K562 (cell line): ENCODE results near the gene LYPD6B. TPM values are rescaled to one million over a fixed set of nuclear protein-coding genes. Genes with fewer than 3 reads are reported as not detected.

ENCODE experiments used
- ATAC-seq: fragments of 200-7000 bp; cut with Tn5 transposase; 3 replicates; pipeline ENCODE4 v1.9.1; 2020; ENCODE audit warnings: moderate library complexity
- BruUV-seq: library from RNA; stranded (reverse); fragments of 400-500 nt; replicated peaks from 2 replicates; lab custom pipeline; 2021; lab: Mats Ljungman, UMichigan
- CTCF ChIA-PET: fragments of 300-600 bp; formaldehyde crosslinking; extraction: SDS; loops from one replicate; lab custom pipeline; 2021; ENCODE audit warnings: low intra/inter-chr PET ratio; lab: Yijun Ruan, JAX
- POLR2A ChIA-PET: fragments of 300-600, 350-650 bp; sonication (Branson Sonifier 250); formaldehyde crosslinking; extraction: SDS; loops from one replicate; lab custom pipeline; 2021; ENCODE audit warnings: antibody characterized with exemption, inconsistent platforms; lab: Yijun Ruan, JAX
- DNase-seq, 4 experiments: peaks; one replicate each; pipeline versions ENCODE4 v3.0.0 to v3.0.0-alpha.2; 2011 to 2018; ENCODE audit warnings: low spot score in 3 of 4, mixed read lengths in 3 of 4; ENCODE audit errors: extremely low read depth in 1 of 4
- FAIRE-seq: peaks from 2 replicates; lab custom pipeline; 2011; peaks lifted over from hg19 to GRCh38; lab: Jason Lieb, UNC
- H2AFZ ChIP-seq: 2 replicates; pipeline ENCODE4 v1.6.0; 2011; ENCODE audit warnings: low read depth, low read length, control low read depth, inconsistent platforms
- H3K27ac ChIP-seq: fragments of 200-600 bp; 3 replicates; pipeline ENCODE4 v1.8.0; 2011; ENCODE audit warnings: low read depth, mild to moderate bottlenecking, control low read depth, inconsistent platforms, low read length, moderate library complexity, mixed read lengths; ENCODE audit errors: extremely low read depth
- H3K27me3 ChIP-seq, 2 experiments: fragments of 300-600 bp in 1 of 2; 2 replicates in 1 of 2; 3 replicates in 1 of 2; pipeline versions ENCODE4 v1.6.0 to v1.8.0; 2011; ENCODE audit warnings: inconsistent platforms in 2 of 2, low read length in 2 of 2, mild to moderate bottlenecking in 1 of 2, mixed read lengths in 1 of 2, moderate library complexity in 1 of 2; ENCODE audit not compliant: control insufficient read depth in 2 of 2, insufficient read depth in 2 of 2
- H3K36me3 ChIP-seq: fragments of 300-600 bp; 3 replicates; pipeline ENCODE4 v1.8.0; 2011; ENCODE audit warnings: mild to moderate bottlenecking, low read length, inconsistent platforms; ENCODE audit not compliant: control insufficient read depth, insufficient read depth
- H3K4me1 ChIP-seq, 2 experiments: fragments of 200-600 bp in 1 of 2; replicated peaks in 1 of 2; 2 replicates in 1 of 2; 3 replicates in 1 of 2; pipeline versions ENCODE4 v1.5.1 to v1.8.0; 2011; ENCODE audit warnings: inconsistent platforms in 2 of 2, low read length in 2 of 2, mild to moderate bottlenecking in 1 of 2, mixed read lengths in 1 of 2, moderate library complexity in 1 of 2; ENCODE audit not compliant: control insufficient read depth in 2 of 2, insufficient read depth in 2 of 2
- H3K4me2 ChIP-seq: 2 replicates; pipeline ENCODE4 v1.6.1; 2011; ENCODE audit warnings: low read length, control low read depth, inconsistent platforms, mixed read lengths; ENCODE audit not compliant: insufficient read depth
- H3K4me3 ChIP-seq: fragments of 200-600 bp; sonication (generic), shearing (Covaris generic); 2 replicates; pipeline ENCODE4 v1.5.1; 2016; ENCODE audit warnings: control low read depth, inconsistent platforms
- H3K79me2 ChIP-seq: fragments of 200-600 bp; 3 replicates; pipeline ENCODE4 v1.8.0; 2011; ENCODE audit warnings: low read length, inconsistent platforms; ENCODE audit not compliant: control insufficient read depth, insufficient read depth
- H3K9ac ChIP-seq, 2 experiments: 2 replicates each; pipeline versions ENCODE4 v1.6.0 to v1.6.1; 2011; ENCODE audit warnings: low read depth in 2 of 2, low read length in 2 of 2, control low read depth in 1 of 2, inconsistent platforms in 1 of 2, mild to moderate bottlenecking in 1 of 2, mixed read lengths in 1 of 2; ENCODE audit not compliant: insufficient read depth in 1 of 2
- H3K9me1 ChIP-seq: one replicate; pipeline ENCODE4 v1.6.0; 2011; ENCODE audit warnings: inconsistent platforms, mild to moderate bottlenecking, low read length, moderate library complexity; ENCODE audit not compliant: control insufficient read depth, insufficient read depth
- H3K9me3 ChIP-seq: replicated peaks from 2 replicates; pipeline ENCODE4 v1.5.1; 2011; ENCODE audit warnings: low read depth, low read length, inconsistent platforms; ENCODE audit not compliant: control insufficient read depth, insufficient read depth
- H4K20me1 ChIP-seq: replicated peaks from 2 replicates; pipeline ENCODE4 v1.6.1; 2011; ENCODE audit warnings: low read length, inconsistent platforms, mixed read lengths; ENCODE audit not compliant: control insufficient read depth, insufficient read depth
- ARID2 ChIP-seq: fragments of 450-650 bp; IDR thresholded peaks from 2 replicates; pipeline ENCODE4 v1.6.1; 2017; ENCODE audit warnings: antibody characterized with exemption, mild to moderate bottlenecking
- CBX2 ChIP-seq: fragments of 200-600 bp; sonication (generic); IDR thresholded peaks from one replicate; pipeline ENCODE4 v1.6.1; 2012; ENCODE audit warnings: mild to moderate bottlenecking, low read length, inconsistent platforms; ENCODE audit not compliant: insufficient read depth, poor library complexity, severe bottlenecking
- CREBBP ChIP-seq: IDR thresholded peaks from one replicate; pipeline ENCODE4 v1.6.1; 2012; ENCODE audit warnings: low read depth, mild to moderate bottlenecking, control low read depth, inconsistent platforms, low read length
- DLX4 ChIP-seq: fragments of 250-450 bp; sonication (Bioruptor Pico); IDR thresholded peaks from 2 replicates; pipeline ENCODE4 v1.6.1; 2021; ENCODE audit warnings: mild to moderate bottlenecking
- E2F4 ChIP-seq: sonication (generic); formaldehyde crosslinking; IDR thresholded peaks from 2 replicates; pipeline ENCODE4 v1.8.0; 2022; ENCODE audit warnings: mild to moderate bottlenecking, low read depth, missing genetic modification reagents
- ETV5 ChIP-seq: sonication (generic); formaldehyde crosslinking; IDR thresholded peaks from 2 replicates; pipeline ENCODE4 v1.4.0; 2020; ENCODE audit warnings: low read depth, mild to moderate bottlenecking, missing genetic modification reagents
- GATAD2B ChIP-seq: fragments of 450-650 bp; IDR thresholded peaks from 2 replicates; pipeline ENCODE4 v1.6.1; 2017; ENCODE audit warnings: mild to moderate bottlenecking, borderline replicate concordance
- NFIC ChIP-seq: fragments of 450-650 bp; IDR thresholded peaks from 2 replicates; pipeline ENCODE4 v1.6.1; 2017; ENCODE audit warnings: mild to moderate bottlenecking, inconsistent platforms
- RBM22 ChIP-seq: fragments of 200-400 bp; formaldehyde crosslinking; IDR thresholded peaks from 2 replicates; pipeline ENCODE4 v1.6.1; 2018; ENCODE audit warnings: low read length, low read depth; ENCODE audit not compliant: poor library complexity, severe bottlenecking
- SAP30 ChIP-seq: fragments of 200-600 bp; sonication (generic); IDR thresholded peaks from 2 replicates; pipeline ENCODE4 v1.6.1; 2012; ENCODE audit warnings: borderline replicate concordance, low read depth, mild to moderate bottlenecking, moderate library complexity, low read length, control low read depth, inconsistent platforms; ENCODE audit not compliant: insufficient read depth, poor library complexity, severe bottlenecking
- STAG1 ChIP-seq: sonication (generic); formaldehyde crosslinking; IDR thresholded peaks from 2 replicates; pipeline ENCODE4 v1.5.0; 2020; ENCODE audit warnings: missing genetic modification reagents, borderline replicate concordance
- TRIM28 ChIP-seq: fragments of 450-650 bp; IDR thresholded peaks from 2 replicates; pipeline ENCODE4 v1.6.1; 2017
- ZBTB33 ChIP-seq: sonication (generic); formaldehyde crosslinking; IDR thresholded peaks from 2 replicates; pipeline ENCODE4 v1.8.1; 2023; ENCODE audit warnings: mild to moderate bottlenecking, missing genetic modification reagents
- ZNF232 ChIP-seq: sonication (generic); formaldehyde crosslinking; IDR thresholded peaks from 2 replicates; pipeline ENCODE4 v1.8.0; 2022; ENCODE audit warnings: mild to moderate bottlenecking, missing genetic modification reagents
- ZNF398 ChIP-seq: fragments of 250-450 bp; sonication (Bioruptor Pico); IDR thresholded peaks from 2 replicates; pipeline ENCODE4 v1.8.0; 2021; ENCODE audit warnings: moderate library complexity, mild to moderate bottlenecking, inconsistent platforms
- WGBS: fragments of 100-300 bp; shearing (Covaris generic); methylation state at CpG from one replicate; pipeline ENCODE4 v1.1.6; 2016; ENCODE audit warnings: low coverage, mixed read lengths; ENCODE audit not compliant: insufficient coverage; ENCODE audit errors: missing lambda C conversion rate; 5-methylcytosine and 5-hydroxymethylcytosine counted together
- in situ Hi-C: fragments of 300-500 bp; cut with MboI; formaldehyde crosslinking; loops from 4 replicates; pipeline ENCODE4 v1.15.0; 2018; ENCODE audit warnings: inconsistent platforms, mixed read lengths
- intact Hi-C: fragments of 100-400 bp; cut with micrococcal nuclease; formaldehyde crosslinking; loops from 2 replicates; pipeline ENCODE4 v1.14.2; 2022
- polyA plus RNA-seq, 8 experiments: library from polyadenylated mRNA; depleted of rRNA in 4 of 8; stranded (reverse) in 5 of 8; unstranded in 3 of 8; fragments of >200 nt; fragmentation: Nextera tagmentation in 2 of 8; fragmentation: Illumina TruSeq in 1 of 8; extraction: Ambion mirVana in 2 of 8; extraction: Trizol in 1 of 8; gene quantifications; 2 replicates each; pipeline versions ENCODE4 v1.2.1 to v1.2.3, GENCODE V29; 2011 to 2014; ENCODE audit warnings: inconsistent platforms in 1 of 8, missing spikeins in 1 of 8
- total RNA-seq, 7 experiments: library from RNA; depleted of rRNA in 6 of 7; stranded (reverse); fragments of >200 nt in 6 of 7; fragmentation: Illumina TruSeq in 2 of 7; extraction: Trizol in 2 of 7; gene quantifications; 2 replicates each; pipeline versions ENCODE4 v1.2.1 to v1.2.3, GENCODE V29; 2011 to 2021; ENCODE audit warnings: low replicate concordance in 1 of 7

The LYPD6B gene
- total and polyA plus RNA-seq, 9 of the 15 experiments (the other 6 are each of a cell fraction or from before 2014, with no cell fraction given): not detected

GRCh38 chr2:149047118-149047517 is 8.6 kb downstream of the LYPD6B start:
- DNase-seq: no peak

More at GRCh38 chr2:149047118-149047517, 8.6 kb downstream of the LYPD6B start:
- Histone ChIP-seq H3K4me3 (no peak overlapping the region), H2AFZ (no peak overlapping the region), H3K27ac (no peak overlapping the region), H3K79me2 (no peaks in the 10 kb centered on the region), H3K4me1 (no peaks in the 10 kb centered on the region), H3K9me3 (no peaks in the 10 kb centered on the region), H3K9me1 (no peaks in the 10 kb centered on the region), H3K4me2 (no peak overlapping the region), H3K36me3 (no peaks in the 10 kb centered on the region), H3K9ac (no peak overlapping the region), H3K27me3 (no peaks in the 10 kb centered on the region; a peak in 1 of 5 replicates), H4K20me1 (no peaks in the 10 kb centered on the region)
- intact Hi-C loops: no loop called here
- 0% methylated on average over 2 of the region's 2 CpGs for WGBS
- POLR2A ChIA-PET: no interaction called here
- FAIRE-seq: no peak
- in situ Hi-C loops: no loop called here
- CTCF ChIA-PET: no interaction called here
- BruUV-seq: no TSS peak
- ATAC-seq: no peak
- no peak for TF ChIP-seq SAP30
- TF ChIP-seq CREBBP: no peak
- no peak for TF ChIP-seq ZBTB33 (CRISPR knock-in tag)
- no peak for TF ChIP-seq E2F4
- TF ChIP-seq ARID2: no peak
- TF ChIP-seq DLX4: no peak
- TF ChIP-seq ETV5 (CRISPR knock-in tag): no peak
- no peak for TF ChIP-seq ZNF232 (CRISPR knock-in tag)
- no peak for TF ChIP-seq ZNF398 (CRISPR knock-in tag)
- TF ChIP-seq STAG1 (CRISPR knock-in tag): no peak
- TF ChIP-seq NFIC: no peak
- TF ChIP-seq CBX2: no peak
- TF ChIP-seq GATAD2B: no peak
- TF ChIP-seq TRIM28: no peak
- no peak for TF ChIP-seq RBM22
